Testis (tissue), 3 donors: Measurements from ENCODE around the gene SLC8B1. TPM values are rescaled to one million over a fixed set of nuclear protein-coding genes. Genes with fewer than 3 reads are reported as not detected.

Experiments used
- DNase-seq: peaks from one replicate; pipeline ENCODE4 v3.0.0-alpha.2; 2019
- H3K27ac ChIP-seq, 2 donors: fragments of 200-600 bp; sonication (generic); one replicate each; pipeline ENCODE4 v1.5.1; 2019
- H3K27me3 ChIP-seq: fragments of 200-600 bp; sonication (generic); one replicate; pipeline ENCODE4 v1.5.1; 2019
- H3K36me3 ChIP-seq: fragments of 200-600 bp; sonication (generic); one replicate; pipeline ENCODE4 v1.5.1; 2017; ENCODE audit warnings: low read depth; ENCODE audit errors: missing control alignments
- H3K4me1 ChIP-seq: fragments of 200-600 bp; sonication (generic); one replicate; pipeline ENCODE4 v1.5.1; 2019
- H3K4me3 ChIP-seq, 2 donors: fragments of 200-600 bp; sonication (generic); one replicate each; pipeline ENCODE4 v1.5.1; 2017 to 2019
- H3K9me3 ChIP-seq: fragments of 200-600 bp; sonication (generic); one replicate; pipeline ENCODE4 v1.5.1; 2017
- POLR2A ChIP-seq: fragments of 450-650 bp; IDR thresholded peaks from one replicate; pipeline ENCODE4 v1.6.1; 2017; ENCODE audit warnings: antibody characterized with exemption, mild to moderate bottlenecking, moderate library complexity
- WGBS, 2 donors: methylation state at CpG; one replicate each; pipeline ENCODE4 v1.1.5; 2018; 5-methylcytosine and 5-hydroxymethylcytosine counted together
- intact Hi-C: fragments of 100-400 bp; cut with DNase I; formaldehyde crosslinking; loops from one replicate; pipeline ENCODE4 v1.15.1; 2023; ENCODE audit warnings: low total_unique reads
- polyA plus RNA-seq: library from polyadenylated mRNA; stranded (reverse); fragments of 350-450 nt; fragmentation: Illumina TruSeq; extraction: RNeasy Lipid Tissue Mini Kit (QIAGEN cat#74804); gene quantifications from one replicate; pipeline ENCODE4 v1.2.3, GENCODE V29; 2014; ENCODE audit warnings: low read depth, low replicate concordance; ENCODE audit not compliant: insufficient read depth
- total RNA-seq, 2 donors: library from RNA; depleted of rRNA; stranded (reverse); fragments of >200 nt; gene quantifications; one replicate each; pipeline ENCODE4 v1.2.3, GENCODE V29; 2016
- TF ChIP-seq, protein P1 (sequence below), 3 experiments: fragments of 450-650 bp in 2 of 3; fragments of 200-600 bp in 1 of 3; sonication (generic) in 1 of 3; IDR thresholded peaks; one replicate each; pipeline ENCODE4 v1.5.1; 2016 to 2019; ENCODE audit warnings: antibody characterized with exemption in 3 of 3, mild to moderate bottlenecking in 2 of 3, moderate library complexity in 1 of 3

Gene SLC8B1
- total and polyA plus RNA-seq, 3 donors from 2014 or later: 41.2 to 88.3 (median 78.0) TPM

GRCh38 chr12:113269257-113269943, 65.5 kb downstream of the SLC8B1 start:
- Histone ChIP-seq H3K4me1 (peaks cover 24% of the 10 kb centered on the region), H3K27me3 (no peaks in the 10 kb centered on the region), H3K9me3 (no peaks in the 10 kb centered on the region), H3K4me3 (no peak overlapping the region), H3K27ac (no peak overlapping the region), H3K36me3 (no peaks in the 10 kb centered on the region)
- intact Hi-C loops: no loop called here
- WGBS, 2 donors: 94% methylated on average over 12 of the region's 12 CpGs
- no peak for DNase-seq
- TF ChIP-seq, protein P1, sequence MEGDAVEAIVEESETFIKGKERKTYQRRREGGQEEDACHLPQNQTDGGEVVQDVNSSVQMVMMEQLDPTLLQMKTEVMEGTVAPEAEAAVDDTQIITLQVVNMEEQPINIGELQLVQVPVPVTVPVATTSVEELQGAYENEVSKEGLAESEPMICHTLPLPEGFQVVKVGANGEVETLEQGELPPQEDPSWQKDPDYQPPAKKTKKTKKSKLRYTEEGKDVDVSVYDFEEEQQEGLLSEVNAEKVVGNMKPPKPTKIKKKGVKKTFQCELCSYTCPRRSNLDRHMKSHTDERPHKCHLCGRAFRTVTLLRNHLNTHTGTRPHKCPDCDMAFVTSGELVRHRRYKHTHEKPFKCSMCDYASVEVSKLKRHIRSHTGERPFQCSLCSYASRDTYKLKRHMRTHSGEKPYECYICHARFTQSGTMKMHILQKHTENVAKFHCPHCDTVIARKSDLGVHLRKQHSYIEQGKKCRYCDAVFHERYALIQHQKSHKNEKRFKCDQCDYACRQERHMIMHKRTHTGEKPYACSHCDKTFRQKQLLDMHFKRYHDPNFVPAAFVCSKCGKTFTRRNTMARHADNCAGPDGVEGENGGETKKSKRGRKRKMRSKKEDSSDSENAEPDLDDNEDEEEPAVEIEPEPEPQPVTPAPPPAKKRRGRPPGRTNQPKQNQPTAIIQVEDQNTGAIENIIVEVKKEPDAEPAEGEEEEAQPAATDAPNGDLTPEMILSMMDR (IDR thresholded peaks at IDR 0.05): no peak
- no peak for TF ChIP-seq POLR2A

- TF ChIP-seq, protein P1 (IDR thresholded peaks at IDR 0.05): no peak
- no peak for TF ChIP-seq POLR2A
- Histone ChIP-seq H3K36me3 (no peaks in the 10 kb centered on the region), H3K27me3 (no peaks in the 10 kb centered on the region), H3K9me3 (no peaks in the 10 kb centered on the region), H3K4me3 (no peak overlapping the region), H3K4me1 (peaks cover 24% of the 10 kb centered on the region), H3K27ac (no peak overlapping the region)
- 77 to 94% methylated on average over 5 to 19 of the region's 19 CpGs for WGBS, 2 donors
- no peak for DNase-seq
- intact Hi-C loops: no loop called here
These were observed 66.3 kb downstream of the SLC8B1 start for GRCh38 chr12:113268621-113269020.

GRCh38 chr12:113268136-113268535, 66.8 kb downstream of the SLC8B1 start:
- Histone ChIP-seq H3K4me3 (no peak overlapping the region), H3K27me3 (no peaks in the 10 kb centered on the region), H3K36me3 (no peaks in the 10 kb centered on the region), H3K4me1 (peaks cover 22% of the 10 kb centered on the region), H3K27ac (no peak overlapping the region), H3K9me3 (no peaks in the 10 kb centered on the region)
- no peak for DNase-seq
- no peak for TF ChIP-seq POLR2A
- TF ChIP-seq, protein P1 (IDR thresholded peaks at IDR 0.05): no peak
- intact Hi-C loops: no loop called here
- 95 to 98% methylated on average over 11 to 12 of the region's 12 CpGs for WGBS, 2 donors

- Histone ChIP-seq H3K27ac (no peak overlapping the region), H3K36me3 (no peaks in the 10 kb centered on the region), H3K9me3 (no peaks in the 10 kb centered on the region), H3K4me1 (peaks cover 22% of the 10 kb centered on the region), H3K27me3 (no peaks in the 10 kb centered on the region), H3K4me3 (no peak overlapping the region)
- TF ChIP-seq, protein P1 (IDR thresholded peaks at IDR 0.05): no peak
- no peak for TF ChIP-seq POLR2A
- DNase-seq: no peak
- 94 to 95% methylated on average over 7 of the region's 7 CpGs for WGBS, 2 donors
- intact Hi-C loops: no loop called here
These were observed 67.3 kb downstream of the SLC8B1 start for GRCh38 chr12:113267621-113268020.
